GM23338 (cell line): ENCODE measurements around the gene RAP1GDS1.

ENCODE experiments used
- EZH2 ChIP-seq: fragments of 200-600 bp; sonication (generic); IDR thresholded peaks from one replicate; pipeline ENCODE4 v1.8.0; 2017; ENCODE audit warnings: antibody characterized with exemption, mild to moderate bottlenecking, low read depth; ENCODE audit not compliant: unreplicated experiment
- POLR2AphosphoS5 ChIP-seq: IDR thresholded peaks from 2 replicates; pipeline ENCODE4 v1.6.1; 2016; ENCODE audit warnings: antibody characterized with exemption, low read depth
- REST ChIP-seq: IDR thresholded peaks from one replicate; pipeline ENCODE4 v1.6.1; 2018; ENCODE audit warnings: antibody characterized with exemption; ENCODE audit not compliant: unreplicated experiment
- ZNF114 ChIP-seq: fragments of 250-450 bp; sonication (Bioruptor Pico); IDR thresholded peaks from 2 replicates; pipeline ENCODE4 v1.5.0; 2020; ENCODE audit warnings: mild to moderate bottlenecking, moderate library complexity
- TF ChIP-seq, protein P1 (sequence below), 2 experiments: fragments of 200-600 bp in 1 of 2; sonication (generic) in 1 of 2; conservative IDR thresholded peaks; 2 replicates each; pipeline versions ENCODE4 v1.5.1 to v1.6.1; 2016 to 2017; ENCODE audit warnings: antibody characterized with exemption in 2 of 2, low read depth in 2 of 2, mild to moderate bottlenecking in 2 of 2, moderate library complexity in 1 of 2

DNA sequence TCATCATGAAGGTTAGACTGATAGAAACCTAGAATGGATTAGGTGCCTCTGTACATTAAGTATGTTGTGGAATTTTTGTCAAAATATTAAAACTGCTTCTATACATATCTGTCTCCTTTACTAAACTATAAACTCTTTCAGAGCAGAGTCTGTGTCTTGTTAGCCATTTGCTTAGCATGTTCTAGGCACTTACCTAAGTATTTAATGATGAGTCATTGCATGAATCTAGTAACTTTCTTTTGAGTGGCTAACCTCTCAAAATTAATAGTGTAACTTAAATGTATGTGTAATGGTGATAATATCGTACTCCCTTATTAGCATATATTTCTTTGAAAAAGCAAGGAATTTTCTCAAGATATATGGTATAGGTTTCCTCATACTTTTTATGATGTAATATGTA lies 57.8 kb downstream of the RAP1GDS1 start:
- TF ChIP-seq POLR2AphosphoS5, result no peak
- TF ChIP-seq ZNF114 (CRISPR knock-in tag), result no peak
- TF ChIP-seq, protein P1, sequence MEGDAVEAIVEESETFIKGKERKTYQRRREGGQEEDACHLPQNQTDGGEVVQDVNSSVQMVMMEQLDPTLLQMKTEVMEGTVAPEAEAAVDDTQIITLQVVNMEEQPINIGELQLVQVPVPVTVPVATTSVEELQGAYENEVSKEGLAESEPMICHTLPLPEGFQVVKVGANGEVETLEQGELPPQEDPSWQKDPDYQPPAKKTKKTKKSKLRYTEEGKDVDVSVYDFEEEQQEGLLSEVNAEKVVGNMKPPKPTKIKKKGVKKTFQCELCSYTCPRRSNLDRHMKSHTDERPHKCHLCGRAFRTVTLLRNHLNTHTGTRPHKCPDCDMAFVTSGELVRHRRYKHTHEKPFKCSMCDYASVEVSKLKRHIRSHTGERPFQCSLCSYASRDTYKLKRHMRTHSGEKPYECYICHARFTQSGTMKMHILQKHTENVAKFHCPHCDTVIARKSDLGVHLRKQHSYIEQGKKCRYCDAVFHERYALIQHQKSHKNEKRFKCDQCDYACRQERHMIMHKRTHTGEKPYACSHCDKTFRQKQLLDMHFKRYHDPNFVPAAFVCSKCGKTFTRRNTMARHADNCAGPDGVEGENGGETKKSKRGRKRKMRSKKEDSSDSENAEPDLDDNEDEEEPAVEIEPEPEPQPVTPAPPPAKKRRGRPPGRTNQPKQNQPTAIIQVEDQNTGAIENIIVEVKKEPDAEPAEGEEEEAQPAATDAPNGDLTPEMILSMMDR (conservative IDR thresholded peaks at IDR 0.05; ENCODE audit: low read depth in 2 of 2), result no peak
- TF ChIP-seq REST, result no peak
- no peak for TF ChIP-seq EZH2
